Eye (tissue), 1 donor: ENCODE data around the gene PPP6R2.

ENCODE experiments used
- DNase-seq: peaks from one replicate; pipeline ENCODE4 v3.0.0-alpha.2; 2015

PPP6R2 gene

GRCh38 chr22:50473088-50473487, 130.0 kb downstream of the PPP6R2 start:
- DNase-seq, result no peak

DNA sequence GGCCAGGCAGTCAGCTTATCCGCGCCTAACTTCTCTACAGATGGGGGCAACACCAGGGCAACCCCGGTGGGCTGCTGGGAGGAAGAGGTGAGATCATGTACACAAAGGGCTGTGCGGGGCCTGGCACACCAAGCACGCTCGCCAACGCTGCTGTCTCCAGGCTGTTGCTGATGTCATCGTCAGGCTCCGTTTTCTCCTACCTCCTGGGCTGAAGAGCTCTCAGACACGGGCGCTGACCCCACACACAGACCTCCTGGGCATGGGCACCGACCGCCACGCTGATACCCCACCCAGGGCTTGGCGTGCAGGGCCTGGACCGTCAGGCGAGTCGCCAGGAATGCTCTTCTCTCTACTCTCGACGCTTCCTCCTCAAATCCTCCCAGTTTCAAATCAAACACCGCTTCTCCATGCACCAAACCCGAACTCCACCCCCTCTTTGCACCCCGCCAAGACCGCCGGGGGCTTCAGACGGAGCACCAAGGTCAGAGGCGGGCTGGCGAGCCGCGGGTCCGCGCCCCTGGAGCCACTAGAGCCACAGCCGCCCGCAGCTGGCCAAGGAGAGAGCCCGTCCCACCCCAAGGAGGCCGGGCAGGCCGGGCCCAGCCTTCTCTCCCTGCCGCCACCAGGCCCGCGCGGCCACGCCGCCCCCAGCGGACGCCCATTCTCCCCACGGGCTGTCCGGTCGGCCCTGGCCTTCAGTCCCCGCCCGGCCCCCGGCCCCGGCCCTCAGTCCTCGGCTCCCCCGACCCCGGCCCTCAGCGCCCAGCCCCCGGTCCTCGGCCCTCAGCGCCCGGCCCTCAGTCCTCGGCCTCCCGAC, 130.9 kb downstream of the PPP6R2 start:
- DNase-seq, result peak; percentile 53

- peak; percentile 96 for DNase-seq
Measured at GRCh38 chr22:50474710-50475651, 131.9 kb downstream of the PPP6R2 start, which contains the start of gene SBF1. TSS of gene SBF1 (minus strand) at chr22:50475035. CDS start at chr22:50474840, 195 bp downstream.

DNA sequence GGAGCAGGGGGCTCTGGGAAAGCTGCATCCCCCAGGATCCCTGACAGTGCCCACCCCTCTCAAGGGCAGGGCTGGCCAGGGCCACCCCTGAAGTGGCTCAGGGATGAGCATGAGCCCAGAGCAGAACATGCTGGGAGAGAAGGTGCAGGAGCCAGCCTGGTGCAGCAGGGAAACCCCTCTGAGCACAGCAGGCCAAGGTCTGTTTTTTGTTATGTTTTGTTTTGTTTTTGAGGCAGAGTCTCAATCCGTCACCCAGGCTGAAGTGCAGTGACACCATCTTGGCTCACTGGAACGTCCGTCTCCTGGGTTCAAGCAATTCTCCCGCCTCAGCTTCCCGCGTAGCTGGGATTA, 132.5 kb downstream of the PPP6R2 start:
- no peak for DNase-seq

DNA sequence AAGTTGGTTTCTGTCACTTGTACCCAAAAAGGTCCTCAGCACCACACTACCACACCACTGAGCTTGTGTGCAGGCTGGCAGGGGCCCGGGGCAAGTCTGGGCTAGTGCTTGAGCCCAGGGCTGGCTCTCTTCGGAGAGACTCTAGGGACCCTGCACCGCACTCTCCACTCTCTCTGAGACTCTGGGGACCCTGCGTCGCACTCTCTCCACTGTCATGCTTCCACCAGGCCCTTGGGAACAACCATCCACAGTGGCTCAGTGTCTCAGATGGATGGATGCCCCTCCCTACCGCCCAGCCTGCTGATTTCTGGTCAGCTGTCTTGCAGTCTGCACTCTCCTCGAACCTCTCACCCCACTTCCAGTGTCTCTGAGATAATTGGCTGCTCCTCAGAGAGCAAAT, 133.7 kb downstream of the PPP6R2 start:
- DNase-seq, result peak; percentile 51

GRCh38 chr22:50477923-50478322, 134.8 kb downstream of the PPP6R2 start:
- no peak for DNase-seq

- DNase-seq, result no peak
Measured at GRCh38 chr22:50479721-50480120, 136.6 kb downstream of the PPP6R2 start.

- no peak for DNase-seq
Measured at GRCh38 chr22:50481045-50481439, 137.9 kb downstream of the PPP6R2 start.

DNA sequence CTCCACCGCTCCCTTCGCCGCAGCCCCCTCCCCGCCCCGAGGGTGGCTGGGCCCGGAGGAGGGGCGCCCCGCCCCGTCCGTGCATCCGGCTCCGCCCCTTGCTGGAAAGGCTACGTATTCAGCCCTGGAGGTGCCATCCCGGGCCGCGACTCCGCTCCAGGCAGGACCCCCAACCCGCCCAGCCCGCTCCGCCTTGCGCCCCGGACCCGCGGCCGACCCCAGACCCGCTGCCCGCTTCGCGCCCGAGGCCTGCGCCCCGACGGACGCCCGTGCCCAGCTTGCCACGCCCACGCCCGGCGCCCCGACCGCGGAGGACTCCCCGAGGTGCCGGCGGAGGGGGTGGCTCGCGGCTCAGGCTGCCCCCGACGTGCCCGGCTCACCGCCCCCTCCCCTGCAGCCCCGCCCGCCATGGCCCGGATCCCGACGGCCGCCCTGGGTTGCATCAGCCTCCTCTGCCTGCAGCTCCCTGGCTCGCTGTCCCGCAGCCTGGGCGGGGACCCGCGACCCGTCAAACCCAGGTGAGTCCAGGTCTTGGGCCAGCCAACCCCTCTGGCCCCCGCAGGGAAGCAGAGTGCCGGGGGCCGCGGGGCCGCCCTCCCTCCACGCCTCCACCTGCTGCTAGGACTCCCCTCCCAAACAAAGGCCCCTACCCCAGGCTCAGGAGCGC, 138.4 kb downstream of the PPP6R2 start, which contains the start of gene ADM2:
Gene ADM2 (plus strand): TSS at position 104 of the 667 bp plus-strand sequence. CDS start 305 bp downstream, at position 409.
- peak; percentile 50 for DNase-seq

DNA sequence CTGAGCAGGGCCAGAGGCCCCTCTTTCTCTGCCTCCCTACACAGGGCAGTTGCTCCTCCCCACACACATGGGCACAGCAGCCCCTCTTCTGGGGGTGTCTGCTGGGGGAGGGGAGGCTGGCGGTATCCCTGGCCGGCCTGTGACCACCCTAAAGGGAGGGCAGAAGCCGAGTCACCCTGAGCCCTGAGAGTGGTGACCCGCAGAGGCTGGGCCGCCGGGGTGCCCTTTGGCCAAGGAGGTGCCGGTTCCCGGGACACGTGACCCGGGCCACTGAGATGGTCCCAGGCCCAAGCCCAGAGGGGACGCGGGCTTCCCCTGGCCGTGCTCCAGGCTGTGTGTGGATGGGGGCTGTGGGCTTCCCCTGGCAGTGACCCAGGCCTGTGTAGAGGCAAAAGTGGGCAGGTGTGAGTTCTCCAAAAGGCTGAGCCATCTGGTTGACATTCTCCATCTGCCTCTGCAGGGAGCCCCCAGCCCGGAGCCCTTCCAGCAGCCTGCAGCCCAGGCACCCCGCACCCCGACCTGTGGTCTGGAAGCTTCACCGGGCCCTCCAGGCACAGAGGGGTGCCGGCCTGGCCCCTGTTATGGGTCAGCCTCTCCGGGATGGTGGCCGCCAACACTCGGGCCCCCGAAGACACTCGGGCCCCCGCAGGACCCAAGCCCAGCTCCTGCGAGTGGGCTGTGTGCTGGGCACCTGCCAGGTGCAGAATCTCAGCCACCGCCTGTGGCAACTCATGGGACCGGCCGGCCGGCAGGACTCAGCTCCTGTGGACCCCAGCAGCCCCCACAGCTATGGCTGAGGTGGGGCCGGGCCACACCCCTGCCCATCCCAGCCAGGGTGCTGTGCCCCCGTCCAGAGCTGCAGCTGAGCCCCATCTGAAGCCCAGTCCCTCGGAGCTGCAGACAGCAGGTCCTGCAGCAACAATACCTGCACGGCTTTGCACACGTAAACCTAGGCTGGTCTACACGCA, 139.3 kb downstream of the PPP6R2 start:
- no peak for DNase-seq

- no peak for DNase-seq
Measured at GRCh38 chr22:50483106-50483505, 140.0 kb downstream of the PPP6R2 start.

DNA sequence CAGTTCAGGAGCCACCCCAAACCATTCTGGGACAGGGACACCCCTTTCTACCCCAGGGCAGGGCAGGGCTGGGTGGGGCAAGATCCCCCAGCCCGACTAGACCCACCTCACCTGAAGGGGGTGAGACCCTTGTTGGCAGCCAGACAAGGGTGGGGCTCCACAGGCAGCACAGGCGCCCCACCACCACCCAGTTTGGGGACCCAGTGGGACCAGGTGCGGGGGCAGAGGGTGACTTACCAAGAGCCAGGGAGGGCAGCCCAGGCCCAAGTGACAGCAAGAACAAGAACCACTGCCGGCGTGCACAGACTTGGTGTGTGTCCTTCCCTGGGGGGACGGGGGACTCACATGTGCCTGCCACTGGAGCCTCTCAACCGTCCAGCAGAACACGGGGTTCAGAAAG, 140.4 kb downstream of the PPP6R2 start:
- DNase-seq, result no peak

DNA sequence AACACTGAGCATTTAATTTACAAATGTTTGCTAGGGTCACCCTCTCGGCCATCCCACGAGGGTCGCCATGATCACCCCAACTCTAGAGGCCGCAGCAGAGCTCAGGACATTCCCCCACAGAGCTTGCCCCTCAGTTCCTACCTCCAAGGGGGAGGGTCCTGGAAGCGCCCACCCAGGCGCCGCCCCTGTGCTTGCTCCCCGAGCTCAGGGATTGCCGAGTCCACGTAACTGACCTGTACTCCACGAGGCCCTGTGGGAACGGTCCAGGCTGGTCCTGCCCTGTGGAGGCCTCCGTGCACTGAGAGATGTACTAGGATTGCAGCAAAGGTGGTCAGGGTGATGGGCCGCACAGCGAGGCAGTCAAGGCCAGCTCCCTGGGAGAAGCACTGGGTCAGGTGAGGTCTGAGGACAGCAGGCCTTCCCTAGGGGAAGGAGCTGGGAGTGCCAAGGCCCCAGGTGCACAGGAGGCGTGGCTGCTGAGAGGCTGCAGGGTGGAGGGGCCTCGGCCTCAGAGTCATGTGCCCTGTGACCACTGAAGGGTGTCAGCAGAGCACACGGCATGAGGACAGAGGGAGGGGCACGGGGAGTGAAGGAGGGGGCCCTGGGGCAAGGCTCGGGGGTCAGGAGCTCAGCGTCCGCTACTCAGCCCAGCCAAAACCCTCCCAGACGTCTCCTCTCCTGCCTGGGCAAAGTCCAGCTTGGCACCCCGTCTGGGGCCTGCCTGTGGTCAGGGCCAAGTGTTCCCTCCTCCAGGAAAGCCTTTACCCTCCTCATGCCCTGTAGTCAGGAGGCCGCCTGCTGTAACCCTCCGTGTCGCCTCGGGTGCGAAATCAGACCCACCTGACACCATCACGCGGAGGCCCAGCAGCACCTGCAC, 141.1 kb downstream of the PPP6R2 start:
- no peak for DNase-seq

DNA sequence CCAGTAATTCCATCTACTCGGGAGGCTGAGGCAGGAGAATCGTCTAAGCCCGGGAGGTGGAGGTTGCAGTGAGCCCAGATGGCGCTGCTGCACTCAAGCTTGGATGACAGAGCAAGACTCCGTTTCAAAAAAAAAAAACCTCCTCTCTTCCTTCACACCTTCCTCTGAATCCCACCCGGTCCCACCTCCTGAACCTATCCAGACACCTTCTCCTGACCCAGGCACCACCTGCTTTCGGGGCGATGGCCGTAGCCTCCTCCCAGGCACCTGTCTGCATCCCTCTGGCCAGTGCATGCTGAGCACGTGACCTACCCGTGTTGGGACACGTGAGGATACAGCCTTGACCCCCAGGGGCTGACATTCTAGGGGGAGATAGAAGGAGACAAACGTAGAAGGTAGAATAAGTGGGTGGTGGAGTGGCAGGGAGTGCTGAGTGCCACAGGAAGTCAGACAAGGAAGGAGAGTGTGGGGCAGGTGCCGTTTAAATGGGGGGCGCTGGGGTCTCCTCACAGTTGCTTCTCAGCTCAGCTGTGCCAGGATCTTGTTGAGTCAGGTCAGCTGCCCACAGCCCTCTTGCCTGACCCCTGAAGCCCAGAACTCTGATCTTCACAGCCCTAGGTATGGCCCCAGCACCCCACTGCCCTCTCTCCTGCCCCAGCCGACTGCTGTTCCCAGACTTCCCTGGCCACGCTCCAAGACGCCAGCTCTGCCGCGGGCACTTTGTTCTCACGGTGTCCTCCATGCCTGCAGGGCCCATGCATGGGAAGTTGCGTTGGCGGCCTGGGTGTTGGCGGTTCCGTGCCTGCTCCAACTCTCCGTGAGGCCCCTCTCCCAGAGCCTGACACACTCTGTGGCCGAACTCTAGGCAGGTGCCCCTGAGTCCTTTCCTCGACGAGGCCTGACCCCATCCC, 142.3 kb downstream of the PPP6R2 start:
- DNase-seq, result no peak

DNA sequence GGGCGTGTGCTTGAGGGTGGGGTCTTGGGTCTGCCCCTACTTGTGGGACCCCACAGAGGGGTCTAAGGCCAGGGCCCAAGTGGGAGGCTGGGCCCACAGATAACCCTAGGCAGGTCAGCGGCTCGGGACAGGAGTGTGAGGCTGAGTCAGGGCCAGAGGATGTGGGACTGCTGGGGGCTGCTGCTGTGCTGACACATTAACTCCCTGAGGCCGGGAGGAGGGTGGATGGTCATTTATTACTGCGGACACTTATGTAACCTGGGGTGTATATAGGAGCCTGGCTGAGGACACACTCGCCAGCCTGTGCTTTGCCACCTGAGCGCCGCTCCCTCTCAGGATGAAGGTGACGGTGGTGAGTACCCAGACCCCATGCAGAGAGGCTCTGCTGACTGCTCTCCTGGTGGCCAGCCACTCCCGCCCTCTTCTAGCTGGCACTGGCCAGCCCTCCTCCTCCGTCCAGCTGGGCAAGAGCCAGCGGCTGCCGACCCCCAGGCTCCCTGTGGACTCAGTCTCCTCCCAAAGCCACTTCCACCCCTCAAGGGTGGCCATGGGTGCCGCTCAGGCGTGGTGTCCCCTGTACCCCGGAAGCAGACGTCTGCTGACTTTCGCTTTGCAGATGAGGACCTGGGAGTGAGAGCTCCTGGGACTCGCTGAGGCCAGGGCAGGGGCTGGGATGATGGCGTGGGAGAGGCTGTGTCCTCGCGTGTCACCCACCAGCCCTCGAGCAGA, 143.6 kb downstream of the PPP6R2 start, which contains the start of gene MIOX:
Gene MIOX (plus strand): TSS at position 299 of the 729 bp plus-strand sequence. CDS start 39 bp downstream, at position 338.
- no peak for DNase-seq

GRCh38 chr22:50487290-50488005, 144.3 kb downstream of the PPP6R2 start:
- DNase-seq, result no peak

- DNase-seq, result no peak
Measured at GRCh38 chr22:50488006-50488677, 145.0 kb downstream of the PPP6R2 start.

- DNase-seq, result no peak
Measured at GRCh38 chr22:50488886-50489285, 145.8 kb downstream of the PPP6R2 start.
